Activated B cell treated with CpG ODN at 0.5 μM for 24 hours (primary cell): ENCODE data around the gene PLEKHM3. TPM values are rescaled to one million over a fixed set of nuclear protein-coding genes. Genes with fewer than 3 reads are reported as not detected.

Source experiments
- ATAC-seq: fragments of 200-7000 bp; cut with Tn5 transposase; one replicate; pipeline ENCODE4 v1.10.0; 2021; ENCODE audit warnings: low read depth, mild to moderate bottlenecking, moderate library complexity
- CTCF ChIA-PET: fragments of 350-600 bp; sonication (Branson Sonifier 250); formaldehyde crosslinking; loops from one replicate; lab custom pipeline; 2021; ENCODE audit warnings: antibody characterized with exemption; lab: Charles Lee
- POLR2A ChIA-PET: fragments of 350-600 bp; sonication (Branson Sonifier 250); formaldehyde crosslinking; loops from one replicate; lab custom pipeline; 2021; ENCODE audit warnings: antibody characterized with exemption; lab: Charles Lee
- DNase-seq: peaks from one replicate; pipeline ENCODE4 v3.0.0; 2022
- H3K27ac Mint-ChIP-seq: one replicate; pipeline ENCODE4 v1.8.0; 2020; ENCODE audit warnings: mixed read lengths
- H3K27me3 Mint-ChIP-seq: one replicate; pipeline ENCODE4 v1.8.0; 2021; ENCODE audit warnings: mixed read lengths
- H3K36me3 Mint-ChIP-seq: one replicate; pipeline ENCODE4 v1.8.0; 2021; ENCODE audit warnings: low read depth, mixed read lengths
- H3K4me1 Mint-ChIP-seq: one replicate; pipeline ENCODE4 v1.8.0; 2021; ENCODE audit warnings: mixed read lengths
- H3K4me3 Mint-ChIP-seq: one replicate; pipeline ENCODE4 v1.8.0; 2020; ENCODE audit warnings: mild to moderate bottlenecking, mixed read lengths
- H3K9me3 Mint-ChIP-seq: one replicate; pipeline ENCODE4 v1.8.0; 2020; ENCODE audit warnings: mixed read lengths
- CTCF ChIP-seq: fragments of 200-600 bp; IDR thresholded peaks from one replicate; pipeline ENCODE4 v1.8.0; 2022; ENCODE audit warnings: antibody characterized with exemption, mild to moderate bottlenecking
- intact Hi-C: fragments of 100-400 bp; cut with micrococcal nuclease; formaldehyde crosslinking; loops from one replicate; pipeline ENCODE4 v1.15.1; 2024
- total RNA-seq: library from RNA; stranded (reverse); gene quantifications from 2 replicates; pipeline ENCODE4 v1.2.3, GENCODE V29; 2022

The PLEKHM3 gene
- 12.0 and 12.2 TPM in 2 replicates for total RNA-seq

- no peak for TF ChIP-seq CTCF
- peak within 1 kb of the TSS; percentile 92 for H3K27ac Mint-ChIP-seq
- H3K4me1 Mint-ChIP-seq: peaks cover 20% of the 10 kb centered on the region
- peak within 1 kb of the TSS; percentile 86 for H3K4me3 Mint-ChIP-seq
- H3K36me3 Mint-ChIP-seq: peaks cover 5% of the 10 kb centered on the region
- H3K9me3 Mint-ChIP-seq: no peaks in the 10 kb centered on the region
- ATAC-seq: peak; percentile 91
- H3K27me3 Mint-ChIP-seq: no peaks in the 10 kb centered on the region
- CTCF ChIA-PET: interaction anchor here (1.2 to 1.9 kb wide), 4 partner anchors 15 to 398 kb away, joined by 3 to 9 read pairs (median 4); no protein-coding TSS in a partner anchor
- intact Hi-C loops: loop anchor here (1.0 to 10.0 kb wide), 6 partner anchors 42 to 1870 kb away; partner anchors contain the start of genes EEF1B2, FZD5, METTL21A and NDUFS1
- DNase-seq: peak; percentile 76
- POLR2A ChIA-PET: interaction anchor here (0.6 to 2.6 kb wide), 9 partner anchors 10 to 1260 kb away, joined by 3 to 15 read pairs (median 3); partner anchors contain the start of genes CCNYL1, CREB1, FASTKD2 and FZD5
Observed at GRCh38 chr2:208025037-208025813, at the start of gene PLEKHM3. Gene PLEKHM3 (minus strand): TSS chr2:208025527. CDS start chr2:208001639, 23,888 bp downstream.

GRCh38 chr2:208074610-208075356 lies 49.5 kb upstream of the PLEKHM3 start:
- Mint-ChIP-seq H3K36me3 (no peaks in the 10 kb centered on the region), H3K9me3 (no peaks in the 10 kb centered on the region), H3K4me1 (no peaks in the 10 kb centered on the region), H3K4me3 (no peak overlapping the region), H3K27ac (no peak overlapping the region), H3K27me3 (peaks cover 26% of the 10 kb centered on the region)
- DNase-seq: no peak
- intact Hi-C loops: no loop called here
- no peak for TF ChIP-seq CTCF
- CTCF ChIA-PET: interaction anchor here (1.2 to 1.4 kb wide), 2 partner anchors 327 to 329 kb away, joined by 3 to 5 read pairs; no protein-coding TSS in a partner anchor
- POLR2A ChIA-PET: no interaction called here
- ATAC-seq: no peak

GRCh38 chr2:208072250-208072892 lies 47.0 kb upstream of the PLEKHM3 start:
- DNase-seq (no peak), ATAC-seq (peak; percentile 71)
- Mint-ChIP-seq H3K4me3 (no peak overlapping the region), H3K36me3 (no peaks in the 10 kb centered on the region), H3K4me1 (no peaks in the 10 kb centered on the region), H3K27me3 (peaks cover 7% of the 10 kb centered on the region), H3K9me3 (no peaks in the 10 kb centered on the region), H3K27ac (no peak overlapping the region)
- CTCF ChIA-PET: interaction anchor here (0.9 to 3.5 kb wide), 8 partner anchors 10 to 1272 kb away, joined by 3 to 44 read pairs (median 4); no protein-coding TSS in a partner anchor
- TF ChIP-seq CTCF: peak; percentile 63
- POLR2A ChIA-PET: no interaction called here
- intact Hi-C loops: loop anchor here (1.0 to 2.0 kb wide), 6 partner anchors 32 to 1379 kb away; no protein-coding TSS in a partner anchor

GRCh38 chr2:208069186-208069585 lies 43.9 kb upstream of the PLEKHM3 start:
- Mint-ChIP-seq H3K4me1 (peaks cover 6% of the 10 kb centered on the region), H3K27ac (no peak overlapping the region), H3K9me3 (no peaks in the 10 kb centered on the region), H3K27me3 (peaks cover 4% of the 10 kb centered on the region), H3K36me3 (no peaks in the 10 kb centered on the region), H3K4me3 (no peak overlapping the region)
- TF ChIP-seq CTCF: no peak
- no peak for ATAC-seq
- intact Hi-C loops: no loop called here
- ChIA-PET POLR2A (interaction anchor here (0.6 kb wide), 1 partner anchor 1276 kb away, joined by 5 read pairs; no protein-coding TSS in a partner anchor), CTCF (no interaction called here)
- DNase-seq: no peak
